Sigmoid colon (tissue), 4 donors: ENCODE results near the gene BRAF.

ENCODE experiments used
- EP300 ChIP-seq, 4 donors: sonication (generic); formaldehyde crosslinking; IDR thresholded peaks; one replicate each; pipeline ENCODE4 v1.6.1; 2017; ENCODE audit warnings: antibody characterized with exemption in 4 of 4
- POLR2A ChIP-seq, 2 donors: fragments of 450-650 bp; IDR thresholded peaks; one replicate each; pipeline ENCODE4 v1.6.1; 2016; ENCODE audit warnings: antibody characterized with exemption in 2 of 2, mild to moderate bottlenecking in 2 of 2, moderate library complexity in 2 of 2
- TF ChIP-seq, protein P1 (sequence below), 4 experiments: fragments of 450-650 bp in 3 of 4; fragments of 200-600 bp in 1 of 4; IDR thresholded peaks; one replicate each; pipeline ENCODE4 v1.5.1; 2016 to 2019; ENCODE audit warnings: antibody characterized with exemption in 4 of 4, mild to moderate bottlenecking in 3 of 4, moderate library complexity in 2 of 4

DNA sequence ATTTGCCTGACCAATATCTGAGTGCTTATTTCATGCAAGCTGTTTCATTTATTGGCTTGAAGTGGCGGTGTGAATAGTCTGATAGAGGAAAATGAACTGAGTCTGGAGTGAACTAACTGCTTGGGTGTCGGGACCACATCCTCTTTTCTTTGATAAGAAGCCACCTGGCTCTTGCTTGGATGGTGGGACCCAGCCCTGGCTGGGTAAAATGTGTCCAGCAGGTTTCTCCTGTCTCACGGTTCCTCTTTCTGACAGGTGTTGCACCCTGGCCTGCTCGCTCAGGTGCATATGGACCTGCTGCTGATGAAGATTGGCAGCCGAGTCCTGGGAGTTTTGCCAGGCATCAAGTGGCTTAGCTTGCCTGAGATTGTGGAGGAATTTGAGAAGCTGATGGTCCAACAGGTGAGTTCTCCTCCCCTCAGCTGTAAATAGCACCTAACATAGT lies 250.4 kb downstream of the BRAF start:
- no peak for TF ChIP-seq POLR2A (IDR thresholded peaks at IDR 0.05)
- TF ChIP-seq, protein P1, sequence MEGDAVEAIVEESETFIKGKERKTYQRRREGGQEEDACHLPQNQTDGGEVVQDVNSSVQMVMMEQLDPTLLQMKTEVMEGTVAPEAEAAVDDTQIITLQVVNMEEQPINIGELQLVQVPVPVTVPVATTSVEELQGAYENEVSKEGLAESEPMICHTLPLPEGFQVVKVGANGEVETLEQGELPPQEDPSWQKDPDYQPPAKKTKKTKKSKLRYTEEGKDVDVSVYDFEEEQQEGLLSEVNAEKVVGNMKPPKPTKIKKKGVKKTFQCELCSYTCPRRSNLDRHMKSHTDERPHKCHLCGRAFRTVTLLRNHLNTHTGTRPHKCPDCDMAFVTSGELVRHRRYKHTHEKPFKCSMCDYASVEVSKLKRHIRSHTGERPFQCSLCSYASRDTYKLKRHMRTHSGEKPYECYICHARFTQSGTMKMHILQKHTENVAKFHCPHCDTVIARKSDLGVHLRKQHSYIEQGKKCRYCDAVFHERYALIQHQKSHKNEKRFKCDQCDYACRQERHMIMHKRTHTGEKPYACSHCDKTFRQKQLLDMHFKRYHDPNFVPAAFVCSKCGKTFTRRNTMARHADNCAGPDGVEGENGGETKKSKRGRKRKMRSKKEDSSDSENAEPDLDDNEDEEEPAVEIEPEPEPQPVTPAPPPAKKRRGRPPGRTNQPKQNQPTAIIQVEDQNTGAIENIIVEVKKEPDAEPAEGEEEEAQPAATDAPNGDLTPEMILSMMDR (IDR thresholded peaks at IDR 0.05), result no peak
- TF ChIP-seq EP300 (IDR thresholded peaks at IDR 0.05), result no peak
